ENCODE data around the gene RPL38.

The RPL38 gene

DNA sequence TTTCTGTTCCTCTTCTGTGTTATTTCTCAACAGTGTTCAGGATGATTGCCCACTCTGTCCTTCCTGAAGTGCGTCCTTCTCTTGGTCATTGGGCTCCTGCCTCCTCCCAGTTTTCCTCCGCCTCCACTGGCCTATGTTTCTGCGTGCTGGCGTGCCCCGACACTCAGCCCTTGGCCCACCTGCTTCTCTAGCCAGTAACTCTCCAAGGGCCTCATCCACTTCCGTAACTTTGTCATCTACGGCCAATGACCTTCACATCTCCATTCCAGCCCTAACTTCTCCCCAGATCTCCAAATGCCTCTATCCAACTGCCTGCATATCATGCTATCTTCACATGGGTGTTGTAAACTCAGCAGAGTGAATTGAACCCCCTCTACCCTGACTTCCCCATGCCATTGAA lies 39.6 kb upstream of the RPL38 start:
- Histone ChIP-seq H3K27me3 (ENCODE audit: control insufficient read depth in 5 of 5, insufficient read depth in 4 of 5, low read length in 5 of 5) (peaks cover 8 to 31% (median 10%) of the 10 kb centered on the region in 5 donors), H3K9ac (ENCODE audit: low read length in 5 of 5) (no peak overlapping the region), H3K27ac (ENCODE audit: low read depth, low read length) (no peak overlapping the region), H3K36me3 (ENCODE audit: control insufficient read depth in 5 of 5, insufficient read depth in 5 of 5, low read length in 5 of 5) (no peaks in the 10 kb centered on the region), H3K4me1 (ENCODE audit: control insufficient read depth in 5 of 5, insufficient read depth in 5 of 5, low read length in 5 of 5) (no peaks in the 10 kb centered on the region), H3K4me3 (ENCODE audit: low read depth in 1 of 5, low read length in 5 of 5) (no peak overlapping the region), H3K9me3 (ENCODE audit: control insufficient read depth in 5 of 5, low read length in 5 of 5) (peaks cover 0 to 8% (median 0%) of the 10 kb centered on the region in 5 donors)

GRCh38 chr17:74164446-74165045 lies 38.9 kb upstream of the RPL38 start:
- H3K36me3 ChIP-seq (ENCODE audit: control insufficient read depth in 5 of 5, insufficient read depth in 5 of 5, low read length in 5 of 5) = no peaks in the 10 kb centered on the region
- no peaks in the 10 kb centered on the region for H3K4me1 ChIP-seq (ENCODE audit: control insufficient read depth in 5 of 5, insufficient read depth in 5 of 5, low read length in 5 of 5)
- no peak overlapping the region for H3K9ac ChIP-seq (ENCODE audit: low read length in 5 of 5)
- H3K27me3 ChIP-seq (ENCODE audit: control insufficient read depth in 5 of 5, insufficient read depth in 4 of 5, low read length in 5 of 5) = peaks cover 5 to 25% (median 6%) of the 10 kb centered on the region in 5 donors
- H3K27ac ChIP-seq (ENCODE audit: low read depth, low read length) = no peak overlapping the region
- no peak overlapping the region for H3K4me3 ChIP-seq (ENCODE audit: low read depth in 1 of 5, low read length in 5 of 5)
- H3K9me3 ChIP-seq (ENCODE audit: control insufficient read depth in 5 of 5, low read length in 5 of 5) = peaks cover 0 to 4% (median 0%) of the 10 kb centered on the region in 5 donors

DNA sequence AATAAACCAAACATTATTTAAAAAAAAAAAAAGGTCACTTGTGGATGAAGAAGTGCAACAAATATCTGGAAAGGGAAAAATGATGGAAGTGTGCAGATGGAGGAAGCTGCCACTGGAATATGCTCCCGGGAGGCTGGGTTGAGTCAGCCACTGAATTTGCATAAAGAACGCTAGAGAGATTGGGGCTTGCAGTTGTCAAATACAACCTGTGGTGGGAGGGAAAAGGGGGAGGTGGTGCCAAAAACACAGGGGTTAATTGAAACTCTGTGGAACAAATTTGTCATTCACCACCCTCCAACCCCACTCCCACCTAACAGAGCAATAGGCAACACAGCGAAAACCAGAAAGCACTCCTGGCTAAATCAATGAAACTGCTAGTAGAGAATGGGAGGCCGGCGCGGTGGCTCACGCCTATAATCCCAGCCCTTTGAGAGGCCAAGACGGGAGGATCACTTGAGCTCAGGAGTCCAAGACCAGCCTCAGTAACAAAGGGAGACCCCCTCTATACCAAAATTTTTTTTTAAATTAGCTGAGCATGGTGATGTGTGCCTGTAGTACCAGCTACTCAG lies 37.6 kb upstream of the RPL38 start:
- Histone ChIP-seq H3K4me3 (ENCODE audit: low read depth in 1 of 5, low read length in 5 of 5) (no peak overlapping the region), H3K9me3 (ENCODE audit: control insufficient read depth in 5 of 5, low read length in 5 of 5) (peaks cover 0 to 4% (median 0%) of the 10 kb centered on the region in 5 donors), H3K36me3 (ENCODE audit: control insufficient read depth in 5 of 5, insufficient read depth in 5 of 5, low read length in 5 of 5) (no peaks in the 10 kb centered on the region), H3K9ac (ENCODE audit: low read length in 5 of 5) (no peak overlapping the region), H3K4me1 (ENCODE audit: control insufficient read depth in 5 of 5, insufficient read depth in 5 of 5, low read length in 5 of 5) (no peaks in the 10 kb centered on the region), H3K27ac (ENCODE audit: low read depth, low read length) (no peak overlapping the region), H3K27me3 (ENCODE audit: control insufficient read depth in 5 of 5, insufficient read depth in 4 of 5, low read length in 5 of 5) (peaks cover under 1 to 17% (median 6%) of the 10 kb centered on the region in 5 donors)

DNA sequence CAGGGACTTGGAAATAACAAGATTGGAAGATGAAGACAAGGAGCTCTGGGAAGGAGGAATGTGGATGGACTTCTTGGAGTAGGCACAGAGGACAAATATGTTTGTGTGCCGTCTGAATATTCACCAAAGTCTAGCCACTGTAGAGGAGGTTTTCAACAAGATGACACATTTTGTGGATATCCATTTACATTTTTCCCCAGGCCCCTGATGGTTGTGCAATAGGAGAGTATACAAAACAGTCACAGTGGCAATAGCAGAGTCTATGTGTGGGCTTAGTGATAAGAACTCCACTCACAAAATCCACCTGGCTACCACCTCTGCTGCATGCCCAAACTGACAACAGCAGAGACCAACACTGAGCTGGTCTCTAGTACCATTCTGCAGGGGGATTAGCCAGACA lies 32.6 kb upstream of the RPL38 start:
- Histone ChIP-seq H3K4me3 (ENCODE audit: low read depth in 1 of 5, low read length in 5 of 5) (no peak overlapping the region), H3K4me1 (ENCODE audit: control insufficient read depth in 5 of 5, insufficient read depth in 5 of 5, low read length in 5 of 5) (no peaks in the 10 kb centered on the region), H3K36me3 (ENCODE audit: control insufficient read depth in 5 of 5, insufficient read depth in 5 of 5, low read length in 5 of 5) (no peaks in the 10 kb centered on the region), H3K9ac (ENCODE audit: low read length in 5 of 5) (no peak overlapping the region), H3K9me3 (ENCODE audit: control insufficient read depth in 5 of 5, low read length in 5 of 5) (peaks cover 0 to 4% (median 0%) of the 10 kb centered on the region in 5 donors), H3K27ac (ENCODE audit: low read depth, low read length) (no peak overlapping the region), H3K27me3 (ENCODE audit: control insufficient read depth in 5 of 5, insufficient read depth in 4 of 5, low read length in 5 of 5) (peaks cover 0 to 14% (median 11%) of the 10 kb centered on the region in 5 donors)

- H3K4me3 ChIP-seq (ENCODE audit: low read depth in 1 of 5, low read length in 5 of 5) = no peak overlapping the region
- no peak overlapping the region for H3K27ac ChIP-seq (ENCODE audit: low read depth, low read length)
- no peak overlapping the region for H3K9ac ChIP-seq (ENCODE audit: low read length in 5 of 5)
- peaks cover 6 to 23% (median 14%) of the 10 kb centered on the region in 5 donors for H3K27me3 ChIP-seq (ENCODE audit: control insufficient read depth in 5 of 5, insufficient read depth in 4 of 5, low read length in 5 of 5)
- H3K9me3 ChIP-seq (ENCODE audit: control insufficient read depth in 5 of 5, low read length in 5 of 5) = no peaks in the 10 kb centered on the region
- no peaks in the 10 kb centered on the region for H3K4me1 ChIP-seq (ENCODE audit: control insufficient read depth in 5 of 5, insufficient read depth in 5 of 5, low read length in 5 of 5)
- H3K36me3 ChIP-seq (ENCODE audit: control insufficient read depth in 5 of 5, insufficient read depth in 5 of 5, low read length in 5 of 5) = no peaks in the 10 kb centered on the region
Observed at GRCh38 chr17:74172700-74173099, 30.8 kb upstream of the RPL38 start.

- no peak overlapping the region for H3K4me3 ChIP-seq (ENCODE audit: low read depth in 1 of 5, low read length in 5 of 5)
- no peak overlapping the region for H3K27ac ChIP-seq (ENCODE audit: low read depth, low read length)
- H3K9ac ChIP-seq (ENCODE audit: low read length in 5 of 5) = no peak overlapping the region
- H3K9me3 ChIP-seq (ENCODE audit: control insufficient read depth in 5 of 5, low read length in 5 of 5) = peaks cover 0 to 4% (median 0%) of the 10 kb centered on the region in 5 donors
- H3K27me3 ChIP-seq (ENCODE audit: control insufficient read depth in 5 of 5, insufficient read depth in 4 of 5, low read length in 5 of 5) = peaks cover 8 to 35% (median 26%) of the 10 kb centered on the region in 5 donors
- H3K4me1 ChIP-seq (ENCODE audit: control insufficient read depth in 5 of 5, insufficient read depth in 5 of 5, low read length in 5 of 5) = no peaks in the 10 kb centered on the region
- no peaks in the 10 kb centered on the region for H3K36me3 ChIP-seq (ENCODE audit: control insufficient read depth in 5 of 5, insufficient read depth in 5 of 5, low read length in 5 of 5)
Observed at GRCh38 chr17:74176546-74177001, 26.9 kb upstream of the RPL38 start.

- H3K36me3 ChIP-seq (ENCODE audit: control insufficient read depth in 5 of 5, insufficient read depth in 5 of 5, low read length in 5 of 5) = no peaks in the 10 kb centered on the region
- no peaks in the 10 kb centered on the region for H3K4me1 ChIP-seq (ENCODE audit: control insufficient read depth in 5 of 5, insufficient read depth in 5 of 5, low read length in 5 of 5)
- peaks cover 0 to 4% (median 0%) of the 10 kb centered on the region in 5 donors for H3K9me3 ChIP-seq (ENCODE audit: control insufficient read depth in 5 of 5, low read length in 5 of 5)
- no peak overlapping the region for H3K4me3 ChIP-seq (ENCODE audit: low read depth in 1 of 5, low read length in 5 of 5)
- H3K27me3 ChIP-seq (ENCODE audit: control insufficient read depth in 5 of 5, insufficient read depth in 4 of 5, low read length in 5 of 5) = peaks cover 8 to 35% (median 26%) of the 10 kb centered on the region in 5 donors
- H3K9ac ChIP-seq (ENCODE audit: low read length in 5 of 5) = no peak overlapping the region
- H3K27ac ChIP-seq (ENCODE audit: low read depth, low read length) = no peak overlapping the region
Observed at GRCh38 chr17:74177018-74177450, 26.4 kb upstream of the RPL38 start.

DNA sequence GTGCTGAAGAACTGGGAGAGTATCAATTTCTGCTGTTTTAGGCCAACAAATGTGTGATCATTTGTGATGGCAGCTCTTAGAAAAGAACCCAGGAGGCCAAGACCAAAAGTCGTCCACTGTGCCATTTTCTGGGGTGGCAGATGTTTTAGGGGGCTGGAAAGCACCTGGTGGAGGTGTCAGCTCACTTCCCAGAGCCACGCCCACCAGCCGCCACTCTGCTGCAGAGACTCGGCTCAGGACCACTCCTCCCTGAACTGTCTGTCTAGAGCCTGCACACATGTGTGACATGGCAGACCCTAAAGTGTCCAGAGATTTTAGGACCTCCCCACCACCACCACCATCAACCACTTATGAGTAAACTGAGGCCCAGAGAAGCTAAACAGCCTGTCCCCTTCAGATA lies 23.9 kb upstream of the RPL38 start:
- Histone ChIP-seq H3K4me3 (ENCODE audit: low read depth in 1 of 5, low read length in 5 of 5) (no peak overlapping the region), H3K9ac (ENCODE audit: low read length in 5 of 5) (no peak overlapping the region), H3K27ac (ENCODE audit: low read depth, low read length) (no peak overlapping the region), H3K4me1 (ENCODE audit: control insufficient read depth in 5 of 5, insufficient read depth in 5 of 5, low read length in 5 of 5) (no peaks in the 10 kb centered on the region), H3K36me3 (ENCODE audit: control insufficient read depth in 5 of 5, insufficient read depth in 5 of 5, low read length in 5 of 5) (no peaks in the 10 kb centered on the region), H3K9me3 (ENCODE audit: control insufficient read depth in 5 of 5, low read length in 5 of 5) (peaks cover 0 to 4% (median 0%) of the 10 kb centered on the region in 5 donors), H3K27me3 (ENCODE audit: control insufficient read depth in 5 of 5, insufficient read depth in 4 of 5, low read length in 5 of 5) (peaks cover 8 to 41% (median 26%) of the 10 kb centered on the region in 5 donors)

GRCh38 chr17:74180336-74180735 lies 23.1 kb upstream of the RPL38 start:
- Histone ChIP-seq H3K36me3 (ENCODE audit: control insufficient read depth in 5 of 5, insufficient read depth in 5 of 5, low read length in 5 of 5) (no peaks in the 10 kb centered on the region), H3K9me3 (ENCODE audit: control insufficient read depth in 5 of 5, low read length in 5 of 5) (peaks cover 0 to 4% (median 0%) of the 10 kb centered on the region in 5 donors), H3K4me3 (ENCODE audit: low read depth in 1 of 5, low read length in 5 of 5) (no peak overlapping the region), H3K27me3 (ENCODE audit: control insufficient read depth in 5 of 5, insufficient read depth in 4 of 5, low read length in 5 of 5) (peaks cover 8 to 36% (median 21%) of the 10 kb centered on the region in 5 donors), H3K9ac (ENCODE audit: low read length in 5 of 5) (no peak overlapping the region), H3K4me1 (ENCODE audit: control insufficient read depth in 5 of 5, insufficient read depth in 5 of 5, low read length in 5 of 5) (no peaks in the 10 kb centered on the region), H3K27ac (ENCODE audit: low read depth, low read length) (no peak overlapping the region)

- no peak overlapping the region for H3K9ac ChIP-seq (ENCODE audit: low read length in 5 of 5)
- H3K9me3 ChIP-seq (ENCODE audit: control insufficient read depth in 5 of 5, low read length in 5 of 5) = peaks cover 0 to 4% (median 0%) of the 10 kb centered on the region in 5 donors
- no peak overlapping the region for H3K27ac ChIP-seq (ENCODE audit: low read depth, low read length)
- no peak overlapping the region for H3K4me3 ChIP-seq (ENCODE audit: low read depth in 1 of 5, low read length in 5 of 5)
- H3K36me3 ChIP-seq (ENCODE audit: control insufficient read depth in 5 of 5, insufficient read depth in 5 of 5, low read length in 5 of 5) = no peaks in the 10 kb centered on the region
- H3K27me3 ChIP-seq (ENCODE audit: control insufficient read depth in 5 of 5, insufficient read depth in 4 of 5, low read length in 5 of 5) = peaks cover 7 to 33% (median 23%) of the 10 kb centered on the region in 5 donors
- no peaks in the 10 kb centered on the region for H3K4me1 ChIP-seq (ENCODE audit: control insufficient read depth in 5 of 5, insufficient read depth in 5 of 5, low read length in 5 of 5)
Observed at GRCh38 chr17:74181341-74181740, 22.1 kb upstream of the RPL38 start.
